Tibial artery (tissue), 4 donors: ENCODE measurements around the gene MICAL3.

Experiments
- DNase-seq, 2 donors: peaks; one replicate each; pipeline ENCODE4 v3.0.0-alpha.2; 2019
- H3K27ac ChIP-seq, 2 donors: fragments of 200-600 bp; sonication (generic) in 1 of 2; 1 replicate in 1 of 2; 2 replicates in 1 of 2; pipeline ENCODE4 v1.5.1; 2018 to 2019; ENCODE audit warnings: mild to moderate bottlenecking in 1 of 2
- H3K27me3 ChIP-seq, 2 donors: fragments of 200-600 bp; sonication (generic) in 1 of 2; one replicate each; pipeline versions ENCODE4 v1.5.1 to v1.6.0; 2016 to 2019
- H3K36me3 ChIP-seq, 3 donors: fragments of 200-600 bp; sonication (generic) in 2 of 3; one replicate each; pipeline ENCODE4 v1.5.1; 2016 to 2019; ENCODE audit warnings: mild to moderate bottlenecking in 2 of 3
- H3K4me1 ChIP-seq, 4 donors: fragments of 200-600 bp; sonication (generic) in 2 of 4; 1 replicate in 3 of 4; 2 replicates in 1 of 4; pipeline ENCODE4 v1.5.1; 2016 to 2019
- H3K4me3 ChIP-seq, 2 donors: fragments of 200-600 bp; sonication (generic) in 1 of 2; 1 replicate in 1 of 2; 2 replicates in 1 of 2; pipeline ENCODE4 v1.5.1; 2018 to 2019; ENCODE audit warnings: mild to moderate bottlenecking in 2 of 2
- H3K9me3 ChIP-seq, 3 donors: fragments of 200-600 bp; sonication (generic) in 1 of 3; one replicate each; pipeline ENCODE4 v1.5.1; 2016 to 2019
- intact Hi-C: fragments of 100-400 bp; cut with DNase I; formaldehyde crosslinking; loops from one replicate; pipeline ENCODE4 v1.15.0; 2023; ENCODE audit warnings: low total_unique reads
- TF ChIP-seq, protein P1 (sequence below), 2 experiments: fragments of 200-600 bp in 1 of 2; fragments of 450-650 bp in 1 of 2; IDR thresholded peaks; one replicate each; pipeline ENCODE4 v1.5.1; 2017 to 2019; ENCODE audit warnings: antibody characterized with exemption in 2 of 2, mild to moderate bottlenecking in 1 of 2, moderate library complexity in 1 of 2

MICAL3 gene

DNA sequence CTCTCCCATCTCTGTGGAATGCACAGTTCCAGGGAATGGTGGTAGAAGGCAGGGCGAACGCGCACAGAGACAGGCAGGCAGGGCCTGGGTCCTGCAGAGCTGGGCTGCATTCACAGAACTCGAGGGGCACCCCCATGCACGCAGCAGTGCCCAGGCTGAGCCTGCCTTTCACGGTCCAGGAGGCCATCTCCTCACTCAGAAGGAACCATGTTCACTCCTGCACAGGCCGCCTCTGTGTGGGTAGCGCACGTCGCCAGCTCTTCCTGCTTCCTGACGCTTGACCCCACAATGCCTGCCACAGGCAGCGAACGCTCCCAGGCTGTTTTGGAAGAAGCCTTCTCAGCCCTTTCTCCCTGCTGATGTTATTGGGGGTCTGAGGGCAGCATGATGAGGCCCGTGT lies 151.2 kb downstream of the MICAL3 start:
- no peak for DNase-seq
- no peaks in the 10 kb centered on the region for H3K27me3 ChIP-seq
- TF ChIP-seq, protein P1, sequence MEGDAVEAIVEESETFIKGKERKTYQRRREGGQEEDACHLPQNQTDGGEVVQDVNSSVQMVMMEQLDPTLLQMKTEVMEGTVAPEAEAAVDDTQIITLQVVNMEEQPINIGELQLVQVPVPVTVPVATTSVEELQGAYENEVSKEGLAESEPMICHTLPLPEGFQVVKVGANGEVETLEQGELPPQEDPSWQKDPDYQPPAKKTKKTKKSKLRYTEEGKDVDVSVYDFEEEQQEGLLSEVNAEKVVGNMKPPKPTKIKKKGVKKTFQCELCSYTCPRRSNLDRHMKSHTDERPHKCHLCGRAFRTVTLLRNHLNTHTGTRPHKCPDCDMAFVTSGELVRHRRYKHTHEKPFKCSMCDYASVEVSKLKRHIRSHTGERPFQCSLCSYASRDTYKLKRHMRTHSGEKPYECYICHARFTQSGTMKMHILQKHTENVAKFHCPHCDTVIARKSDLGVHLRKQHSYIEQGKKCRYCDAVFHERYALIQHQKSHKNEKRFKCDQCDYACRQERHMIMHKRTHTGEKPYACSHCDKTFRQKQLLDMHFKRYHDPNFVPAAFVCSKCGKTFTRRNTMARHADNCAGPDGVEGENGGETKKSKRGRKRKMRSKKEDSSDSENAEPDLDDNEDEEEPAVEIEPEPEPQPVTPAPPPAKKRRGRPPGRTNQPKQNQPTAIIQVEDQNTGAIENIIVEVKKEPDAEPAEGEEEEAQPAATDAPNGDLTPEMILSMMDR (IDR thresholded peaks at IDR 0.05) = no peak
- no peaks in the 10 kb centered on the region for H3K9me3 ChIP-seq
- H3K4me3 ChIP-seq = no peak overlapping the region
- H3K36me3 ChIP-seq = peaks cover 45 to 90% (median 69%) of the 10 kb centered on the region in 3 donors
- intact Hi-C loops = no loop called here
- no peak overlapping the region for H3K27ac ChIP-seq
- peaks cover 0 to under 1% (median 0%) of the 10 kb centered on the region in 4 donors for H3K4me1 ChIP-seq

DNA sequence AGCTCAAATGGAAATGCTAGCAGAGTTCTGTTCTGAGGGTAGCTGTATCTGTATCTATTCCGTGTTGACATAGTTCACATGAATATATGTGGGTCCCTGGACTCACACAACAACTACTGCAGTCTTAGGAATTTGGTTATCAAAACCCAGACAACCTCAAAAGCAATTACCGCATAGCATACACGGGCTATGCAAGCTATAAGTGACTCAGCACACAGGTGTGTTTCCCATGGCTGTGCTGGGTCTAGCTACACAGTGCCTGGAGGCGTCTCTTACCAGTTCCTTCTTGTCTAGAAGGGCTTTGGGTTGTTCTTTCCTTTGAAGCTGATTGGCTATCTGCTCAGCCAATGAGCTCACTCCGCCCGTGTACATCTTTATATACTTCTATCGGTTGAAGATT lies 151.9 kb downstream of the MICAL3 start:
- intact Hi-C loops = no loop called here
- Histone ChIP-seq H3K27ac (no peak overlapping the region), H3K27me3 (no peaks in the 10 kb centered on the region), H3K4me1 (peaks cover 0 to 7% (median under 1%) of the 10 kb centered on the region in 4 donors), H3K36me3 (peaks cover 45 to 84% (median 69%) of the 10 kb centered on the region in 3 donors), H3K4me3 (no peak overlapping the region), H3K9me3 (no peaks in the 10 kb centered on the region)
- TF ChIP-seq, protein P1 (IDR thresholded peaks at IDR 0.05) = no peak
- no peak for DNase-seq

DNA sequence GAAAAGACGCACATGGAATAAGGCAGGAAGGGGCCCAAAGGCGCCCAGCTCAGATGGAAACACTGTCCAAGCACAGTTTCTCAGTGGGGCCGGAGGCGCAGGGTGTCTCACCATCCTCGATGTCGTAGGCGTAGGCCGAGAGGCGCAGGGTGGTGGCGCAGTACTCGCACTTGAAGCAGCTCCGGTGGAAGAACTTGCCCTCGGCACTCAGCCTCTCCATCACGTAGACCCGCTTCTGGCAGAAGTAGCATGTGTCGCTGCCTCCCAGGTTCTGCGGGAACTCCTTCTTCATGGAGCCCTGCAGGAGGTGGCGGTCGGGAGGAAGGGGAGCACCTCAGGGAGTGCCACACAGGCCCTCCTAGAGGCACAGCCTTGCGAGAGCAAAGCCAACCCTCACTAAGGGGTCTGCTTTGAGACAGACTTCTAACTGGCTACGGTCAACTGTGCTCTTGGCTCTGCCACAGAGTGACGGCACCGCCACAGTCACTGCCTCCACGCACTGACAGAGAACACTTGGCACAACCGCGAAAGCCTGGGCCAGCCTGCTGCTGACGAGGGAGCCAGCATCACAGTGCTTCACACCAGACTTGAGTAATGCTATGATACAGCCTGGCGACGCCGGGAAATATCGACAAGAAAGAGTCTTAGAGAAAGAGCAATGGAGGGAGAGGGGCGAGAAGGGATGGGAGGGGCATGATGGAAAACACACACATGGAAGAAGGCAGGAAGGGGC lies 152.5 kb downstream of the MICAL3 start:
- no peak for DNase-seq
- peaks cover 45 to 84% (median 69%) of the 10 kb centered on the region in 3 donors for H3K36me3 ChIP-seq
- no peaks in the 10 kb centered on the region for H3K9me3 ChIP-seq
- no peak overlapping the region for H3K4me3 ChIP-seq
- no peak overlapping the region for H3K27ac ChIP-seq
- H3K4me1 ChIP-seq = peaks cover 0 to 12% (median 1%) of the 10 kb centered on the region in 4 donors
- intact Hi-C loops = no loop called here
- TF ChIP-seq, protein P1 (IDR thresholded peaks at IDR 0.05) = no peak
- H3K27me3 ChIP-seq = no peaks in the 10 kb centered on the region

DNA sequence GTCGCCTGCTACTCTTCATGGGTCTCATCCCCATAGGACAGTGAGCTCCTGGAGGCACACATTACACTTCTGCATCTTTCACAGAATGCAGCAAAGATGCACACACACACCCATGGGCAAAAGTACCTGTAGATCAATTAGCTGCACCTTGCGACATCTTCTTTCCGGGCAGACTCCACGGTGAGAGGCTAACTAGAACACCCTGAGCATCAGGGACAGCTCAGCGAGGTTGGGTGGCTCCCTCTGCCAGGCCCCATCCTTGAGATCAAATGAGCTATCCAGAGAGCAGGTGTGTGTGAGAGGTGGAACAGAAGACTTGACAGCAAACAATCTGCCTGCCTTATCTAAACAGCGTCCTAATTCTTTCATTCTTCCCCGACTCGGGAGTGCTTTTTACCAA lies 154.0 kb downstream of the MICAL3 start:
- intact Hi-C loops = no loop called here
- no peaks in the 10 kb centered on the region for H3K9me3 ChIP-seq
- peaks cover 0 to 12% (median 1%) of the 10 kb centered on the region in 4 donors for H3K4me1 ChIP-seq
- no peak for DNase-seq
- H3K4me3 ChIP-seq = no peak overlapping the region
- H3K36me3 ChIP-seq = peaks cover 50 to 83% (median 70%) of the 10 kb centered on the region in 3 donors
- no peaks in the 10 kb centered on the region for H3K27me3 ChIP-seq
- H3K27ac ChIP-seq = no peak overlapping the region
- TF ChIP-seq, protein P1 (IDR thresholded peaks at IDR 0.05) = no peak

DNA sequence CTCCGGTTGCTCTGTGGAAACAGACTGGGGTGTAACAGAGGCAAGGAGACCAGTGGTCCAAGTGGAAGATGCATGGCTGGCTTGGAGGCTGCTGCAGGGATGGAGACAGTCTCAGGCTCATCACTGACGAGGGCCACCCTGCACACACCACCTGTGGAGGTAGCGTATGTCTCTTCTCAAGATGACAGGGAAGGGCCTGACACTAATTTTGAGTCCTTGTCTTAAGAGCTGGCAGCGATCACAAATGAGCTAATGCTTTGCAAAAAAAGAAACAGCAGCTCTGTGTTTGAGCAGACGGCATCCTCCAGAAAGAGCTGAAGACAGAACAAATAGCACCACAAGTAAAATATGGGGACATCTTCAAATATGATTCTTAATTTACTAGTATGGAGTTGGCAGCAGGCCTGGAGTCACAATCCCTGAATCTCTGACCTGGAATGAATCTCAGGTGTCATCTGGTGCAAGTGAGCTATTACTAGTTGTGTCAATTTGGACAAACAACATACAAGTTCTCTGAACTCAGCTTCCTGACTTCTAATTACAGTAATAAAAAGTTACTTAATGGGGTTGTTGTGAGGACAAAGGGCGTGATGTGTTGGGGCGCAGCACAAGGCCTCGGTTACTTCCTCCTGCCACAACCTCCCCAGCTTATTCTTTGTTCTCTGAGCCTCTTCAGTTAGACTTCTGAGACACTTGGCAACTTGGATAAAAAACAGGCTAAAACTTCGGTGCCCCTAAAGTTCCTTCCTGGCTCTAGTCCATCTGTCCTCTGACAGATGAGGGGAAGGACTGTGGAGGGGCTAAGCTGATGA lies 154.9 kb downstream of the MICAL3 start:
- intact Hi-C loops = no loop called here
- TF ChIP-seq, protein P1 (IDR thresholded peaks at IDR 0.05) = no peak
- no peak for DNase-seq
- Histone ChIP-seq H3K4me1 (peaks cover 0 to 12% (median 1%) of the 10 kb centered on the region in 4 donors), H3K36me3 (peaks cover 53 to 84% (median 71%) of the 10 kb centered on the region in 3 donors), H3K9me3 (no peaks in the 10 kb centered on the region), H3K27me3 (no peaks in the 10 kb centered on the region), H3K4me3 (no peak overlapping the region), H3K27ac (no peak overlapping the region)
